AG08396 (cell line): ENCODE results near the gene SC5D.

Source experiments
- DNase-seq: peaks from one replicate; pipeline ENCODE4 v3.0.0; 2012; ENCODE audit warnings: low spot score, mixed read lengths

The SC5D gene, protein sequence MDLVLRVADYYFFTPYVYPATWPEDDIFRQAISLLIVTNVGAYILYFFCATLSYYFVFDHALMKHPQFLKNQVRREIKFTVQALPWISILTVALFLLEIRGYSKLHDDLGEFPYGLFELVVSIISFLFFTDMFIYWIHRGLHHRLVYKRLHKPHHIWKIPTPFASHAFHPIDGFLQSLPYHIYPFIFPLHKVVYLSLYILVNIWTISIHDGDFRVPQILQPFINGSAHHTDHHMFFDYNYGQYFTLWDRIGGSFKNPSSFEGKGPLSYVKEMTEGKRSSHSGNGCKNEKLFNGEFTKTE

DNA sequence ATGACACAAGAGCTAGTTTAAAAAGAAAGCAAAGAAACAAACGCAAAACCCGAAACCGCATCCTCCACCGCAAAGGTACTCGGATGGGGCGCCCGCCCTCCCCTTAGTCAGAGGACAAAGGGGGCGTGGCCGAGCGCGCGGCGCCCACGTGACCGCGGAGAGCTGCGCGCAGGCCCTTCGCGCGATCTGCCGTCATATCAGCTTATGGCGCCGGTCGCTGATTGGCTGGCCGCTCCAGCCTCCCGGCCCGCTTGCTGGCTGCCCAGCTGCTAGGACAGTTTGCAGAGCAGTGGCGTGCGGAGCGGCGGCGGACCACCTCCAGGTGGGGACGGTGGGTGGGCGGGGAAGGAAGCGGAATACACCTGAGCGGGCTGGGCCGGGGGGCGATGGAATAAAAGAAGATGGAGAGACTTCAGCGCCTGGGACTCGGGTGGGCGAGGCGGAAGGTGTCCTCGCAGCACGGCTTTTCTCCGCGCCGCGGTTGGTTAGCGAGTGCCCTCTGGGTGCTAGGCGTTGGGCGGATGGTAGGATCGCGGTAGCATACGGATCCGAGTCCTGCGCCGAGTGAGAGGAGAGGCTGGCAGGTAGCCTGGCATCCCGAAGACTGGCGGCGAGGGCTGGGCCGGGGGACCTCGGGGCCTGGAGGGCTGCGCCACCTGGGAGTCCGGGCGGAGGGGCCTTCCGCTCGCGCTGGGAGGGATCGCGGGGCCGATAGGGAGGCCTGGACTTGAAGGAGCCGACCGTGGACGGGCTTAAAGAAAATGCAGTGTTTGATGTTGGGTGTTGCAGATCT, at the start of gene SC5D:
SC5D (plus strand) TSS at position 277 of the 793 bp plus-strand sequence. CDS start 10,605 bp downstream, outside the sequence.
- peak; percentile 98 for DNase-seq

DNA sequence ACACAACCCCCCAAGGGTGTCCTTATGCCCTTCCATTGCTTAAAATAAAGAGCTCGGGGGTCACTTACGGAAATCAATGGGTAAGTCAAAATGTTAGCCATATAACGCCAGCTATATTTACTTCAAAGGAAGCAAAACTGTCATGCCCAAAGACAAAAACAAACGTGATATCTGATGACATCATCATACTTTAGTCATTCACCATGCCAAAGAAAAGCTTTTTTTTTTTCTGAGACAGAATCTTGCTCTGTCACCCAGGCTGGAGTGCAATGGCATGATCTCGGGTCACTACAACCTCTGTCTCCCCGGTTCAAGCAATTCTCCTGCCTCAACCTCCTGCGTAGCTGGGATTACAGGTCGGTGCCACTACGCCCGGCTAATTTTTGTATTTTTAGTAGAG, 47.7 kb upstream of the SC5D start:
- no peak for DNase-seq

DNA sequence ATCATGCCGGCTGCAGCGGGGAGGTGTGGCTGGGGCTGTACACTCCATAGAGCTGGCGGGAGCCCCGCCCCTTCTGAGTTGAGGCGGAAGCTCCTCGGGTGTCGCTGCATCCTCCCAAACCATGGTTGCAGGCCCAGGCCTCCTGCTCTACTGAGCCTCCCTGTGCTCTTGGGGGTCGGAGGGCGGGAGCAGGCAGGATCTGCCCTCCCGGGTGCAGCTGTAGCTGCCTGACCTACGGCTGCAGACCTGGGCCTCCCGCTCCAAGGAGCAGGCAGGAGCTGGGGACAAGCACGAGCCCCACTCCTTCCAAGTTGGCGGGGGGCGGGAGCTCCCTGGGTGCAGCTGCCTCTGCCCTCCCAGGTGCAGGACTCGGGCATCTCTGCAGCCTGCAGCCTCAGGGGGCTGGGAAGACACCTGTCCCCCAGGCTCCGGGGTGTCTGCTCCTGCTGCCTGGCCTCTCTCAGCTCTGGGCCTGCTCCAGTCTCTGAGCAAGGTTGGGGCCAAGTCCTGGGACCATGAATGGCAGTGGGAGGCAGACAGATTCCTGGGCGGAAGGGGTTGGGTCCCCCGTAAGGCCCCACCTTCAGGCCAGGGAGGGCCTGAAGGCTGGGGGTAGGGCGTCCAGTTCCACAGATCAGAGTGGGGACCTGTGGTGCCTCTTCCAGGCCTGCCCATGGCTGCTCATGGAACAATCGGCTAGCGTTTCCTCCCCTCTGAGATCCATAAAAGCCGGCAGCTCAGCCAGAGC, 46.4 kb upstream of the SC5D start:
- DNase-seq, result no peak

DNA sequence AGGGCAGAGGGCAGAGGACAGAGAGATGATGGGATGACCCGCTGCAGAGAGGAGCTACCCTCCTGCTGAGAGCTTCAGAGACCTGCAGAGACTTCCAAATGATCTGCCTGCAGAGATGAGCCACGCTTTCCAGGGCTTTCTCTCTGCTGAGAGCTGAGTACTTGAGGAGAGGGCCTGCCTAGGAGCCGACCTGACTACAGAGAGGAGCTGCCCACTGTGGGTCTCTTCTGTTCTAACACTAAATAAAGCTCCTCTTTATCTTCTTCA, 45.9 kb upstream of the SC5D start:
- no peak for DNase-seq

DNA sequence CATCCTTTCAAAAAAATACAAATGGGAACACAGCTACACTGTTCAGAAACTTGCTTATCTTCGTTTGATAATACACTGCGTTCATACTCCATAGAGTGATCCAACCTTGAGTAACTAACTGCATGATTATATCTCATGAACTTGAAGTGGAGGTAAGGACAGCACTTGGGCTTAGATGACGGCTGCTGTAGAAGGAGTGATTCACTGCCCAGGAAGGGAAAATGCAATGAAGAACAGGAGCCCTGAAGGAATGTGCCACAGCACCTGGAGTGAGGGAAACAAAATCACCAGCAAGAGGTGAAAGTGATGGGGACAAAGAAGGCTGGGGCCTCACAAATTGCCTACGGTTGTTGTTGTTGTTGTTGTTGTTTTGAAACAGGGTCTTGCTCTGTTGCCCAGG, 44.1 kb upstream of the SC5D start:
- DNase-seq, result no peak

DNA sequence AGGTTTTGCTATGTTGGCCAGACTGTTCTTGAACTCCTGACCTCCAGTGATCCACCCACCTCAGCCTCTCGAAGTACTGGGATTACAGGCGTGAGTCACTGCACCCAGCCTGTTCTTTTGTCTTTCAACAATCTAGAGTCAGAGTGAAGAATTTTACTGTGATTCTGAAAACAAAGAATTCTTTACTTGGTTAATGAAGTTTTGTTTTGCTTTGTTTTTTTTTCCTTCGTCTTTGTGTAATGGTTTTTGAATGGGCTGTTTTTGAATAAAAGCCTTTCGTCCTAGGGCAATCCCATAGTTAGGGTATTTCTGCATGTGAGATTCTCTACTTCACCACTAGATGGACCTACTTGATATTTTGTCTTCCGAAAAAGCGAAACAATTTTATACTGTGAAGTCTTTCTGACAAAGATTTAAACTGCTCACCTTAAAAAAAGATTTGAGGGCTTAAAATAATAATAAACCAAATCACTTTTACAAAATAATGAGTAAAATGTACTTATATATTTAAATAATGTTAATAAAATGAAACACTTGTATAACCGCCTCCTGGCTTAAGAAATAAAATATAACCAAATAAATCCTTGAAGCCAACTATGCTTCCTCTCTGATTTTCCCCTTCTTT, 43.4 kb upstream of the SC5D start:
- DNase-seq, result peak; percentile 58

DNA sequence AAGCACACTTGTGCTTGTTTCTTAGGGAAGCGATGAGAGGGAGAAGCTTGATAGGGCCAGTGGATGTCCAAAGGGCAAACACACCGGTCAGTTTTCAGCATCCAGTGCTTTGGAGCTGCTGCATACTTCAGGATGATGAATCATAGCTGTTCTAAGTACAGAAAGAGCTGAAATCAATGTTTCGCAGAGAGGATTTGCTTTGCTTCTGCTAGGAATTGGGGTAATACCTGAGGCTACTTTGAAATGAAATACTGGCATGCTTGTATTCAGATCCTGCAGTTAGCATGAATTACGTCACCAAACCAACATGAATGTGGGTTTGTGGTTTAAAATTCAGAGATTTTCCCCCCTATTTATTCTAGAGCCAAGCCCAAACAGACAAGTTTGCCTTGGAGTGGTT, 41.7 kb upstream of the SC5D start:
- no peak for DNase-seq

DNA sequence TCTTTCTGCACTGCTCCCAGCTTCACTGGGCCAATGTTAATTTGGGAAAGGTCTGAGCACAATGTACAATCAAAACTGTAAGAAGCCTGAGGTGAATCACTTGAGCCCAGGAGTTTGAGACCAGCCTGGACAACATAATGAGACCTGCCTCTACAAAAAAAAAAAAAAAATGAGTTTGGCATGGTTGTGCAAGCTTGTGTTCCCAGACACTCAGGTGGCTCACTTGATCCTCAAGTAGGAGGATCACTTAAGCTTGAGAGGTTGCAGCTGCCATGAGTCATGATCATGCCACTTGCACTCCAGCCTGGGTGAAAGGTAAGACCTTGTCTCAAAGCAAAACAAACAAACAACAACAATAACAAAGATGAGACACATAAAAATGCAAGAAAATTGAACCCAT, 38.6 kb upstream of the SC5D start:
- no peak for DNase-seq

DNA sequence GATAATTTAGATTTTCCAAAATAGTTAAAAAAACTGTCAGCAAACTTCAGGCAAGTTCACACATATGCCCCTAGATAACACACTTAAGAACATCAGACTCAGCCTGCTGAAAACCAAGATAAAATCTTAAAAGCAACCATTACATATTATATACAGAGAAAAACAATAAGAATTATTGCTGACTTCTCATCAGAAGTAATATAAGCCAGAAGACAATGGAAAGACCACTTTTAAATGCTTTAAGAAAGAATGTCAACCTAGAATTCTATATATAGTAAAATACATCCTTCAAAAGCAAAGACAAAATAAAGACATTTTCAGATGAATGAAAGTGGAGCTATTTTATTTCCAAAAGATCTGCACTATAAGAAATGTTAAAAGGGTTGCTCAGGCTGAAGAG, 37.8 kb upstream of the SC5D start:
- no peak for DNase-seq

DNA sequence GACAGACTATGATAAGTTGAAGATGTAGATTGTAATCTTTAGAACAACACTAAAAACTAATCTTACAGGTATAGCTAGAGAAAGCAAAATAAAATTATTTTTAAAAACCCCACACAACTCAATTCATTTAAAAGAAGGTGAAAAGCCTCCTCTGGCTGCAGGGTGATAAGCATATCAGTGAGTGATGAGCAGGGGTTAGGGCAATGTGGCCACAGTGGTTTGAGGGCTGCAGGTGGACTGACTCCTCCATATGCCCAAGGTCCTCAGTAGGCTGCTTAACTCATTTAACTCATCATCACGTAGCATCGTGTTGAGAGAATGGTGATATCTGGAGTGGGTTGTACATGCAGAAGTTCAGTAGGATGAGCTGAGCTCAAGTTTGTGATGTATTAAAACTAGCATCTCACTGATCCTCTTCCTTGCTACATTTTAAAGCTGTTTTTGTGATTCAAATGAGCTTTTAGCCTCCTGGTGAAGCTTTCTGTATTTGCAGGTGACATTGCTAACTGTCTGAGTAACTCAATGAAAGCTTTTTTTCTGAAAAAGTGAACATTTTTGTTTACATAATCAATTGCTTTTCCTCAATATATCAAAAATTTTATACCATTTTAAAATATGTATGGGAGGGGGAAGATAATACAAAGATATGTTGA, 37.0 kb upstream of the SC5D start:
- no peak for DNase-seq

DNA sequence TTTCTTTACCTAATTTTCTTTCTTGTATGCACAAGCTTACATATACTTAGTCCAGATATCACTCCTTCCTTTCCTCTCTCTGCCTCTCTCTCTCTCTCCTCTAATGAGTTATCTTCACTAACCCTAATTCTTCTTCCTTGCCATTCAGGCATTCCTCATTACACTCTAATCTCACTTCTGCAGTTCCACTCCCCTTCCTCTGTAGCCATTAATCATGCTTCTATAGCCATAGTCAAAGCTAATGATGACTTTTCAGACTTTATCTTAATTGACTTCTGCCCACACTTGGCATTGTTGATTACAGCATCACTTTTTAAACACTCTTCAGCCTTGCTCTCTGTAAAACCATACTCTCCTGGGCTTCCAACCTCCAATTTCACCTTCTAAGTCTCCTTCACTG, 35.3 kb upstream of the SC5D start:
- no peak for DNase-seq

DNA sequence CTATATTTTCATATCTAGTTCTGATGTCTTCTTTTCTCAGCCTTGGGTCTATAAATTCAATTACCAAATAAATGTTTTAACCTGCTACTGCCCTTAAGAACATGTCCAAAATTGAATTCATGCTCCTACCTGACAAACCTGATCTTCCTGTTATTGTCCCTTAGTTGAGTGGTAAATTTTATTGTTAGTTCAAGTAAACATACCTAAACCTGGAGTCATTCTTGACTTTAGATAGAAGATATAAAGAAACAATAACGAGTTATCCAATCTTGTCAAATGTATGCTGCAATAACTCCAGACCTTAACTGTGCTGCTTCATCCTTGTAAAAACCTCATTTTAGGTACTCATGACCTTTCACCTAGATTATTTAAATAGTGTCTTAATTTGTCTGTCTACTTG, 34.6 kb upstream of the SC5D start:
- no peak for DNase-seq

DNA sequence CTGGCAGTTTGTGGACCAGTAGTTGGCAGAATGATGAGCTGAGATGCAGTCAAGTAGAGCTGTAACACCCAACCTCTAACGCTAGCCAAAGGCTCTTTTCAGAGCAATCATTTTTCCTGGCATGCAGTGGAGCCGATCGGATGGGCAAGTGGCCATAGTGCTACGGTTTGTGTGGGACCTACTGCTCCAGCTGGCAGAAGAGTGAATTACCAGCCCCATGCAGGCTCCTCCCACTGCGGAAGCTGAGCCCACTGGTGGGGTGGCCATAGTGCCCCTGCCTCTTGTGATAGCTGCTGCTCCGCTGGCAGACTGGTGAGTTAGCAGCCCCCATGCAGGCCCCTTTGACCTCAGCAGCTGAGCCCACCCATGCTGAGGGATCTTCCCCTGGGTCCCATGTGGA, 27.0 kb upstream of the SC5D start:
- no peak for DNase-seq

DNA sequence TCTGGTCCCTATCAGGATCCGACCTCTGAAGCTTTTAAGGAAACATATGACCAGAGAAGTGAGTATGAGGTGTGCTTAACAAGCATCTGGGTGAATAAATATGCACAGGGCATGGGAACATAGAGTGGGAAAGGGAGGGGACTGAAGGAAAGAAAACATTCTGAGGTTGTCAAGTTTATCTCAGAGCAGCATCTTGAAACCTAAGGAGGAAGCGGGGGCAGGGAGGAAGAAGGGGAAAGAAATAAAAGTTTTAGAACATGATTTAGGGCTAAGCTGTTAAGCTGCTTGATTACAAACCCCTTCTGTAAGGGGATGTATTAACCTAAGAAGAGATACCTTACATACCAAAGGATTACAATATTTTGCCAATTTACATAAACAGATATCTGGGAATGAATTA, 24.0 kb upstream of the SC5D start:
- DNase-seq, result no peak

DNA sequence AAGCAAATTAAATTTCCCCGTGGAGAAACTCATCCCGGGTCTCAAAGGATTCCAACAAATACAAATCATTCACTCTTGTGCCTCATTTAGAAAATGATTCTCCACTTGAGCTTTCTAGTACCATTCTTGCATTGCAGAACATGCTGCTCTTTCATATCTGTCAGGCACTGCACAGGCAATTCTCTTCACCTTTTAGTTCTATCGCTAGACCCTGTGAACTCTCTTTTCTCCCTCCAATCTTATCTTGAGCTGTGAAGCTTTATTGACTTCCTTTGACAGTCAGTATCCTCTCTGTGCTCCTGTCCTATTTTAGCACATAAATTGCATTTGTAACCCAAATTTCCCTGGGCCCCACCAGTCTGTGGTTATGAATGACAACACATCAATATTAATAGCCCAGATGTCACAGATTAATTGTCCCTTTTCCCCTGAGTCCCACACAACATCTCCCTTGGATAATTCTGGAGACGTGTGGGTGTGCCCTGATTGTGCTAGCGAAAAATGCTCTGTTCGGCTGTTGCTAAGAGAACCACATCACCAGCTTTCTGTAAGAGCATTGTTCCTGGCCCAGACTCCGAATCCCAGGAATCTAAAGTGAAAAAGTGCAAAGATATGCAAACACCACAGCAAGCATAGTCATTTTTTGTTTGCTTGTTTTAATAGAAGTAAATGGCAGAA, 22.4 kb upstream of the SC5D start:
- no peak for DNase-seq

DNA sequence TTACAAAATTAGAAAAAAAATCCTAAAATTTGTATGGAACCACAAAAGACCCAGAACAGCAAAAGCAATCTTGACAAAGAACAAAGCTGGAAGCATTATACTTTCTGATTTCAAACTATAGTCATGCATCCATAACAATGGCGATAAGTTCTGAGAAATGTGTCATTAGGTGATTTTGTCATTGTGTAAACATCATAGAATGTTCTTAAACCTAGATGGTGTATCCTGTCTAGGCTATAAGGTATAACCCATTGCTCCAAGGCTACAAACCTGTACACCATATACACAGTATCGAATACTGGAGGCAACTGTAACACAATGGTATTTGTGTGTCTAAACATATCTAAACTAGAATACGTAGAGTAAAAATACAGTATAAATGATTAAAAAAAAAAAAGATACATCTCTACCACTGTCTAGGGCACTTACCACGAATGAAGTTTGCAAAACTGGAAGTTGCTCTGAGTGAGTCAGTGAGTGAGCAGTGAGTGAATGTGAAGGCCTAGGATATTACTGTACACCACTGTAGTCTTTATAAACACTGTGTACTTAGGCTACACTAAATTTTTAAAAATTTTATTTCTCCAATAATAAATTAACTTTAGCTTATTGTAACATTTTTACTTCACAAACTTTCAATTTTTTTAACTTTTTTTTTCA, 18.1 kb upstream of the SC5D start:
- DNase-seq, result no peak

DNA sequence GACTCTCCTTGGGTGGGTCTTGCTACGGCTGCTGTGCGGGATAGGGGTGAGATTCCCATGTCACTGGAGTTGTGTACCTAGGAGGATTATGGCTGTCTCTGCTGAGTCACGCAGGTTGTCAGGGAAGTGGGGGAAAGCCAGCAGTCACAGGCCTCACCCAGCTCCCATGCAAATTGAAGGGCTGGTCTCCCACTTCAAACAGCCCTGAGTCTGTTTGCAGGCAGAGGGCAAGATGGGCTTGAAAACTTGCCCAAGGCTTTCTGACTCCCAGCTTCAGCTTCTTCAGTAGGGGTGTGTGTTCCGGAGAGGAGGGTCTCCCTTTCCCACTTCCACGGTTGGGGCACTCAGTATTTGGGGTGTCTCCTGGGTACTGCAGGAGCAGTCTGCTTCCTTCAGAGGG, 10.9 kb upstream of the SC5D start:
- DNase-seq, result no peak

DNA sequence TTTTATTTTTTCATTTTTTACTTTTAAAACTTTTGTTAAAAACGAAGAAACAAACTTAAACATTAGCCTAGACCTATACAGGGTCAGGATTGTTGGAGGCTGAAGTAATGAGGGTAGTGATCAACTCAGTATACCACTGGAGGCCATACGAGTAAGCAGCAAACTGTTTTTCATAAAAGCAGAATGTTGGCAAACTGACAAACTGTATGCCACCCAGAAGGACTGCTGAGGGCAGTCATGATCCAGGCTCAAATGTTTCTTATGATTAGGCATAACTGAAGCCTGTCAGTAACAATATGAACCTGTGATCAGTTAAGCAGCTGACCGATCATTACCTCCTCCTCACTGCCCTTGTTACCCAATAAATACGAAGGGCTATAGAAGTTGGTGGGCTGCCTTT, 10.2 kb upstream of the SC5D start:
- no peak for DNase-seq

DNA sequence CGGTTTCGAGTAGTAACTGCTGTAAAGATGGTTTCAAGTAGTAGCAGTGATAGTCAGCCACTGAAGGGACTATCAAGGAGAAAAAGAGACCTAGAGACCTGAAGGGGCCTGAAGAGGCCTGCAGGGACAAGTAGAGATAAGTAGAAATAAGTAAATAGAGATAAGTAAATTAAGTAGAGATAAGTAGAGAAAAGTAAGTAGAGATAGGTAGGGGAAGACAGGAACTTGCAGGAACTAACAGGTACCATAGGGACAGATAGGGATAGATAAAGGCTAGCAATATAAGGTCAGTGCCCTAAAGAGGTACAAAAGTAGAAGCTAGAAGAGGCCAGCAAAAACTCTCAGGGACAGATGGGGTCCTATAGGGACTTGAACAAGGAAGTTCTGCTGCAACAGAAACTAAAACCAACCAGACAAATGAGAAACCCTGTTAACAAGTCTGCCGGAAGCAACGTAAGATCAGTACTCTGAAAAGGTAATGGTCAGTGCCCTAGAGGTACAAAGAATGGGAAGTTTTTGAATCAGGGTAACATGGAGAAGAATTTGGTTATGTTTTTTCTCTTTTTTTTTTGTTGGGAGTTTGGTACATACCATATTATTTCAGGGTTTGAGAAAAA, 9.6 kb upstream of the SC5D start:
- no peak for DNase-seq

DNA sequence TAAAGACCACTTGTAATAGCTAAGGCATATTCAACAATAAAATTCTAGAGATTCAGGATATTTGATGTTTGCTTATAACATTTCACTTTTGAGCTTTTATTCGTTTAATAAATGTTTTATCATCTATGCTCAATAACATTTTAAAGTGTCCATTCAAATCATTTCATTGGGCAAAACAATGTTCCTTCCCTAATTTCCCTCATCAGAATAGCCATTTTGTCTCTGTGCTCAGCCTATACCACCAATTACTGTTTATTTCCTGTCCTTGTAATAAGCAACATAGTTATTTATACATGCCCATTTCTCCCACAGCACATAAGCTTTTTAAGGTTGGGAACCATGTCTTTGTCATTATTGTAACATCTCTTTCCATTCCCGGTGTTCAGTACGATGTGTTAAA, 1.3 kb upstream of the SC5D start:
- DNase-seq, result no peak
